Hippocampal formation (tissue), 2 donors: Measurements from ENCODE around the gene MAD1L1.

Experiments
- DNase-seq, 2 donors: peaks; one replicate each; lab custom pipeline; 2025; lab: John Stamatoyannopoulos, UW

Gene MAD1L1

GRCh38 chr7:1953199-1954190 is 279.2 kb downstream of the MAD1L1 start:
- no peak for DNase-seq

GRCh38 chr7:1952781-1953180 is 280.0 kb downstream of the MAD1L1 start:
- no peak for DNase-seq

- no peak for DNase-seq
Measured at GRCh38 chr7:1952169-1952760, 280.5 kb downstream of the MAD1L1 start.

GRCh38 chr7:1951600-1951999 is 281.1 kb downstream of the MAD1L1 start:
- no peak for DNase-seq

GRCh38 chr7:1951159-1951536 is 281.6 kb downstream of the MAD1L1 start:
- DNase-seq: no peak

GRCh38 chr7:1950452-1951158 is 282.1 kb downstream of the MAD1L1 start:
- no peak for DNase-seq

- DNase-seq: no peak
Measured at GRCh38 chr7:1950066-1950451, 282.7 kb downstream of the MAD1L1 start.

- DNase-seq: no peak
Measured at GRCh38 chr7:1949681-1950055, 283.1 kb downstream of the MAD1L1 start.

- DNase-seq: no peak
Measured at GRCh38 chr7:1948887-1949680, 283.7 kb downstream of the MAD1L1 start.

GRCh38 chr7:1948301-1948796 is 284.4 kb downstream of the MAD1L1 start:
- DNase-seq: no peak

GRCh38 chr7:1947586-1948217 is 285.0 kb downstream of the MAD1L1 start:
- no peak for DNase-seq

GRCh38 chr7:1946773-1947450 is 285.8 kb downstream of the MAD1L1 start:
- no peak for DNase-seq

GRCh38 chr7:1946025-1946772 is 286.5 kb downstream of the MAD1L1 start:
- no peak for DNase-seq

- no peak for DNase-seq
Measured at GRCh38 chr7:1945558-1945957, 287.2 kb downstream of the MAD1L1 start.

- no peak for DNase-seq
Measured at GRCh38 chr7:1944619-1945210, 288.0 kb downstream of the MAD1L1 start.

- no peak for DNase-seq
Measured at GRCh38 chr7:1943933-1944618, 288.7 kb downstream of the MAD1L1 start.

- no peak for DNase-seq
Measured at GRCh38 chr7:1943326-1943725, 289.4 kb downstream of the MAD1L1 start.

- DNase-seq: no peak
Measured at GRCh38 chr7:1942941-1943289, 289.8 kb downstream of the MAD1L1 start.
